CD4-positive, alpha-beta T cell (primary cell): ENCODE results near the gene TMEM229B. TPM values are rescaled to one million over a fixed set of nuclear protein-coding genes. Genes with fewer than 3 reads are reported as not detected.

ENCODE experiments used
- ATAC-seq: fragments of 200-7000 bp; cut with Tn5 transposase; one replicate; pipeline ENCODE4 v1.10.0; 2022; ENCODE audit warnings: mild to moderate bottlenecking; ENCODE audit not compliant: poor library complexity
- CTCF ChIA-PET: fragments of 350-600 bp; sonication (Branson Sonifier 250); formaldehyde crosslinking; loops from one replicate; lab custom pipeline; 2021; ENCODE audit warnings: antibody characterized with exemption, inconsistent platforms; lab: Charles Lee
- POLR2A ChIA-PET: fragments of 350-600 bp; sonication (Branson Sonifier 250); formaldehyde crosslinking; loops from one replicate; lab custom pipeline; 2021; ENCODE audit warnings: antibody characterized with exemption, inconsistent platforms; lab: Charles Lee
- DNase-seq, 14 experiments: peaks; one replicate each; pipeline ENCODE4 v3.0.0-alpha.2; 2013 to 2020; ENCODE audit warnings: mixed read lengths in 2 of 14
- H3K27ac ChIP-seq, 2 donors: one replicate each; pipeline versions ENCODE4 v1.5.1 to v1.7.0; 2013; ENCODE audit warnings: low read length in 2 of 2, low read depth in 1 of 2, mild to moderate bottlenecking in 1 of 2
- H3K27me3 ChIP-seq, 2 experiments: 1 replicate in 1 of 2; 2 replicates in 1 of 2; pipeline versions ENCODE4 v1.6.1 to v1.7.0; 2013; ENCODE audit warnings: low read length in 2 of 2, control low read depth in 1 of 2, mild to moderate bottlenecking in 1 of 2, moderate library complexity in 1 of 2; ENCODE audit not compliant: insufficient read depth in 2 of 2, control insufficient read depth in 1 of 2
- H3K36me3 ChIP-seq: one replicate; pipeline ENCODE4 v1.6.1; 2013; ENCODE audit warnings: low read length, control low read depth; ENCODE audit not compliant: insufficient read depth
- H3K4me1 ChIP-seq: one replicate; pipeline ENCODE4 v1.6.1; 2013; ENCODE audit warnings: low read length, control low read depth; ENCODE audit not compliant: insufficient read depth
- H3K4me3 ChIP-seq: one replicate; pipeline ENCODE4 v1.5.1; 2013; ENCODE audit warnings: mild to moderate bottlenecking, low read length, moderate library complexity
- H3K9me3 ChIP-seq, 2 experiments: 1 replicate in 1 of 2; 2 replicates in 1 of 2; pipeline versions ENCODE4 v1.6.1 to v1.7.0; 2013; ENCODE audit warnings: low read length in 2 of 2, mild to moderate bottlenecking in 2 of 2, control low read depth in 1 of 2, moderate library complexity in 1 of 2; ENCODE audit not compliant: control insufficient read depth in 1 of 2, insufficient read depth in 1 of 2
- H3K27ac Mint-ChIP-seq: one replicate; pipeline ENCODE4 v1.8.0; 2020; ENCODE audit warnings: mixed read lengths
- H3K27me3 Mint-ChIP-seq: one replicate; pipeline ENCODE4 v1.8.0; 2021; ENCODE audit warnings: mixed read lengths
- H3K36me3 Mint-ChIP-seq: one replicate; pipeline ENCODE4 v1.8.0; 2021; ENCODE audit warnings: low read depth, mixed read lengths
- H3K4me1 Mint-ChIP-seq: one replicate; pipeline ENCODE4 v1.8.0; 2021; ENCODE audit warnings: low read depth, mixed read lengths
- H3K4me3 Mint-ChIP-seq: one replicate; pipeline ENCODE4 v1.8.0; 2020; ENCODE audit warnings: mild to moderate bottlenecking, mixed read lengths
- H3K9me3 Mint-ChIP-seq: one replicate; pipeline ENCODE4 v1.8.0; 2020; ENCODE audit warnings: mixed read lengths
- CTCF ChIP-seq: fragments of 200-600 bp; IDR thresholded peaks from one replicate; pipeline ENCODE4 v1.8.0; 2022; ENCODE audit warnings: antibody characterized with exemption, mild to moderate bottlenecking
- intact Hi-C, 2 experiments: fragments of 100-400 bp; cut with DNase I in 1 of 2; cut with micrococcal nuclease in 1 of 2; formaldehyde crosslinking; loops; one replicate each; pipeline versions ENCODE4 v1.15.1 to v1.9.0; 2023 to 2025; cut with DNase I, micrococcal nuclease
- total RNA-seq, 174 experiments: library from RNA in 2 of 174; stranded (reverse) in 2 of 174; gene quantifications; one replicate each; pipeline ENCODE4 v1.2.3 and lab custom pipeline; 2021 to 2026

TMEM229B gene
- total RNA-seq, 2 experiments from 2014 or later = 7.1 to 9.1 TPM

DNA sequence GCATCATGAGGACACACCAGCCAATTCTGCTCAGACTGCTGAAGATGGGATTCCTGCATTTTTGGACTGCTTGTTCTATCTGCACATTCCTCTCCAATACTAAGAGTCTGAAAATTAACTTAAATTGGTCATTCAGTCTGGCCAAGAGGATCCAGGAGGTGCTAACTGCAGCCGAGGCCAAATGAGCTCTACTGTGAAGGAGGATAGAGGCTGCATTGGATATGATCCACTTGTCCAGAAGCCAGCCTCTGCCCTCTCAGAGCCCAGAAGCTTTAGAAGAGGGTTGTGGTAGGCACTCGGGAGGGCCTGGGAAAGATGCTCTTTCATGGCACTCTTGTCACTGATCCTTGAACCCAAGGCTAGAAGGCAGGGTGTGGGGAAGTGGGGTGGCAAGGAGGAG, 39.4 kb downstream of the TMEM229B start:
- no peaks in the 10 kb centered on the region for H3K4me1 Mint-ChIP-seq
- no peak overlapping the region for H3K27ac ChIP-seq
- H3K9me3 Mint-ChIP-seq = no peaks in the 10 kb centered on the region
- H3K36me3 Mint-ChIP-seq = no peaks in the 10 kb centered on the region
- H3K36me3 ChIP-seq = no peaks in the 10 kb centered on the region
- ChIA-PET CTCF (no interaction called here), POLR2A (no interaction called here)
- peaks cover 0 to 4% of the 10 kb centered on the region in 2 experiments for H3K9me3 ChIP-seq
- no peaks in the 10 kb centered on the region for H3K4me1 ChIP-seq
- DNase-seq = no peak
- TF ChIP-seq CTCF = no peak
- intact Hi-C loops = no loop called here
- H3K4me3 ChIP-seq = no peak overlapping the region
- ATAC-seq = no peak
- H3K4me3 Mint-ChIP-seq = no peak overlapping the region
- H3K27me3 ChIP-seq = peaks cover 0 to 2% of the 10 kb centered on the region in 2 experiments
- peaks cover 6% of the 10 kb centered on the region for H3K27me3 Mint-ChIP-seq
- H3K27ac Mint-ChIP-seq = no peak overlapping the region

- Histone ChIP-seq H3K4me3 (no peak overlapping the region), H3K27ac (no peak overlapping the region), H3K9me3 (peaks cover 0 to 4% of the 10 kb centered on the region in 2 experiments), H3K4me1 (no peaks in the 10 kb centered on the region), H3K27me3 (peaks cover 0 to 2% of the 10 kb centered on the region in 2 experiments), H3K36me3 (no peaks in the 10 kb centered on the region)
- Mint-ChIP-seq H3K4me1 (no peaks in the 10 kb centered on the region), H3K36me3 (no peaks in the 10 kb centered on the region), H3K4me3 (no peak overlapping the region), H3K9me3 (no peaks in the 10 kb centered on the region), H3K27me3 (peaks cover 10% of the 10 kb centered on the region), H3K27ac (no peak overlapping the region)
- ChIA-PET CTCF (interaction anchor here (1.2 kb wide), 1 partner anchor 109 kb away, joined by 7 read pairs; no protein-coding TSS in a partner anchor), POLR2A (no interaction called here)
- TF ChIP-seq CTCF = no peak
- intact Hi-C loops = no loop called here
- ATAC-seq (no peak), DNase-seq (no peak)
Observed at GRCh38 chr14:67447033-67447381, 41.5 kb downstream of the TMEM229B start.

- intact Hi-C loops = no loop called here
- H3K27me3 Mint-ChIP-seq = peaks cover 10% of the 10 kb centered on the region
- no peak overlapping the region for H3K4me3 Mint-ChIP-seq
- no peaks in the 10 kb centered on the region for H3K36me3 Mint-ChIP-seq
- DNase-seq = no peak
- no peak for TF ChIP-seq CTCF
- peaks cover 0 to 2% of the 10 kb centered on the region in 2 experiments for H3K27me3 ChIP-seq
- ATAC-seq = no peak
- H3K36me3 ChIP-seq = no peaks in the 10 kb centered on the region
- H3K4me1 ChIP-seq = no peaks in the 10 kb centered on the region
- ChIA-PET CTCF (no interaction called here), POLR2A (no interaction called here)
- peaks cover 0 to 4% of the 10 kb centered on the region in 2 experiments for H3K9me3 ChIP-seq
- no peak overlapping the region for H3K27ac ChIP-seq
- H3K4me1 Mint-ChIP-seq = no peaks in the 10 kb centered on the region
- H3K9me3 Mint-ChIP-seq = no peaks in the 10 kb centered on the region
- H3K27ac Mint-ChIP-seq = no peak overlapping the region
- H3K4me3 ChIP-seq = no peak overlapping the region
Observed at GRCh38 chr14:67446371-67447032, 42.0 kb downstream of the TMEM229B start.
